Stimulated activated CD8-positive, alpha-beta memory T cell treated with anti-CD3 and anti-CD28 coated beads, Interleukin-7, amount 100 ng/mL, for 1 hour (primary cell): ENCODE results near the gene CD63.
"Not testable (repeated sequence)": the region's sequence is repeated elsewhere in the genome, so short reads cannot be mapped to it uniquely, and the experiment has no call there.

ENCODE experiments used
- DNase-seq, 2 donors: peaks; one replicate each; pipeline ENCODE4 v3.0.0-alpha.2; 2020; ENCODE audit warnings: low read depth in 2 of 2

Gene CD63, protein sequence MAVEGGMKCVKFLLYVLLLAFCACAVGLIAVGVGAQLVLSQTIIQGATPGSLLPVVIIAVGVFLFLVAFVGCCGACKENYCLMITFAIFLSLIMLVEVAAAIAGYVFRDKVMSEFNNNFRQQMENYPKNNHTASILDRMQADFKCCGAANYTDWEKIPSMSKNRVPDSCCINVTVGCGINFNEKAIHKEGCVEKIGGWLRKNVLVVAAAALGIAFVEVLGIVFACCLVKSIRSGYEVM

GRCh38 chr12:55728939-55729818 lies at the start of gene CD63:
Gene CD63 (minus strand): TSS chr12:55729009. CDS start chr12:55728341, 668 bp downstream.
- DNase-seq = peak in 1 of 2 donors; percentile 34

- no peak for DNase-seq
Measured at GRCh38 chr12:55777856-55778255, 49.0 kb upstream of the CD63 start.

DNA sequence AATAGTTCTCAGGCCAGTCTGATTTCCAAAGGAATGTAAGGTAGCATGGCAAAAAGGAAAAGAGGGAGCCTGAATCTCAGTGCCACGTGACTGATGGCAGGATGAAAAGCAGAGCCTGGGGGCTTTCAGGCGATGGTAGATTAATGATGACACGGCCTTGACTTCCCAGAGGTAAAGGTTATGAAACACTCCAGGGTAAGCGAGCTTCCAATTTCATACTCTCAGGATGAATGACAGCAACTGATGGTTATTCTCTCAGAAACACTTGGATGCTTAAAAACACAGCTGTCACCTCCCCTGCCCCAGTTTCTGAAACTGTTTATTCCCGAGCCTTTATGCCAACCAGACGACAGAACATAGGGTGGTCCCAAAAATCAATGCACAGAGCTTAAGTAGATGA lies 42.9 kb upstream of the CD63 start:
- DNase-seq = no peak

DNA sequence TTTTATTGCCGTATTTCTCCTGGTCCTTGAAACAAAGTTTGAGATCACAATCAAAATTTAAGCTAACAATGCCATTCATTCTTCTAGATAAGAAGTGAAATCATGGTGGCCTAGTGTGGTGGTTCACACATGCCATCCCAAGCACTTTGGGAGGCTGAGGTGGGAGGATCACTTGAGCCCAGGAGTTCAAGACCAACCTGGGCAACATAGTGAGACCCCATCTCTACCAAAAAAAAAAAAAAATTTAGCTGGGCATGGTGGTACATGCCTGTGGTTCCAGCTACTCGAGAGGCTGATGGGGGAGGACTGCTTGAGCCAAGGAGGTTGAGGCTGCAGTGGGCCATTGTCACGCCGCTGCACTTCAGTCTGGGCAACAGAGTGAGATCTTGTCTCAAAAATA lies 38.3 kb upstream of the CD63 start:
- no peak for DNase-seq

GRCh38 chr12:55765736-55766290 lies 37.0 kb upstream of the CD63 start:
- DNase-seq = no peak

DNA sequence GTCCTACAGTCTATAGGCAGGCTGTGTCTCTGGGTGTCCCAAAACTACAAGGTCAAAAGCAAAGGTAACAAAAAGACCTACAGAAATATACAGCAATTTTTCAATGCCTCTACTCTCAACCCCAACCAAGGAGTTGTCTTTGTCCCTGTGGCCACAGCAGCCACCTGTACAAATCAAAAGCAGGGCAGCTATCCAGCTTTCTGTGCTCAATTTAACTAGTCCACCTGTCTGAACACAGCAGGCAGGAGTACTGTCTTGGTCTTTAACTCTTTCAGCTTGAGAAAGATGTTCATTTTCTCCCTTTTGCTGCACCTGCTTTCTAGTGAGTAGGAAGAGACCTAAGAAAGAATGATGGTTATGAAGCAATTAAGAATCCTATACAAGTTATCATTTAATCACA lies 33.8 kb upstream of the CD63 start:
- DNase-seq = no peak

GRCh38 chr12:55760663-55761062 lies 31.9 kb upstream of the CD63 start:
- DNase-seq = no peak

GRCh38 chr12:55758575-55758974 lies 29.8 kb upstream of the CD63 start:
- DNase-seq = not testable (repeated sequence)

DNA sequence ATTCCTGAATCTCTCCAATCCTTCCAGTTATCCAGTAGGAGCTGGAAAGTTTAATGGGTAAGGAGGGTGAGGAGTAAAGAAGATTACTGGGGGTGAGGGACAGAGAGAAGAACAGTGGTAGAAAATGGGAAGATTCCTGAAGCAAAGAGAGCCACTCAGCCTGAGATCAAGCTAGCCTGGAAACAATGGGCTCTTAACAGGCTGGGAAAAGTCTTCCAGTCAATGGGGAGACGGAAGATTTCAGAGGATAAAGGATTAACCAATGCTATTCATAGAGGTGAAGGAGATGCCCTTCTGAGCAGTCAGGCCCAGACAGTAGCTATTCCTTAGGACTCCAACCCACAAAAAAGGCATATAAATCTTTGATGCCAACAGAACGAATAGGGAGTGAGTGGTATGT lies 28.9 kb upstream of the CD63 start:
- no peak for DNase-seq

GRCh38 chr12:55755246-55755645 lies 26.4 kb upstream of the CD63 start:
- no peak for DNase-seq

GRCh38 chr12:55748230-55748993 lies 19.6 kb upstream of the CD63 start:
- DNase-seq = no peak

- no peak for DNase-seq
Measured at GRCh38 chr12:55746913-55747231, 18.1 kb upstream of the CD63 start.

- no peak for DNase-seq
Measured at GRCh38 chr12:55746174-55746912, 17.5 kb upstream of the CD63 start.

- DNase-seq = no peak
Measured at GRCh38 chr12:55745361-55746173, 16.8 kb upstream of the CD63 start.

- no peak for DNase-seq
Measured at GRCh38 chr12:55744340-55745030, 15.7 kb upstream of the CD63 start.

- no peak for DNase-seq
Measured at GRCh38 chr12:55743406-55744339, 14.9 kb upstream of the CD63 start.

DNA sequence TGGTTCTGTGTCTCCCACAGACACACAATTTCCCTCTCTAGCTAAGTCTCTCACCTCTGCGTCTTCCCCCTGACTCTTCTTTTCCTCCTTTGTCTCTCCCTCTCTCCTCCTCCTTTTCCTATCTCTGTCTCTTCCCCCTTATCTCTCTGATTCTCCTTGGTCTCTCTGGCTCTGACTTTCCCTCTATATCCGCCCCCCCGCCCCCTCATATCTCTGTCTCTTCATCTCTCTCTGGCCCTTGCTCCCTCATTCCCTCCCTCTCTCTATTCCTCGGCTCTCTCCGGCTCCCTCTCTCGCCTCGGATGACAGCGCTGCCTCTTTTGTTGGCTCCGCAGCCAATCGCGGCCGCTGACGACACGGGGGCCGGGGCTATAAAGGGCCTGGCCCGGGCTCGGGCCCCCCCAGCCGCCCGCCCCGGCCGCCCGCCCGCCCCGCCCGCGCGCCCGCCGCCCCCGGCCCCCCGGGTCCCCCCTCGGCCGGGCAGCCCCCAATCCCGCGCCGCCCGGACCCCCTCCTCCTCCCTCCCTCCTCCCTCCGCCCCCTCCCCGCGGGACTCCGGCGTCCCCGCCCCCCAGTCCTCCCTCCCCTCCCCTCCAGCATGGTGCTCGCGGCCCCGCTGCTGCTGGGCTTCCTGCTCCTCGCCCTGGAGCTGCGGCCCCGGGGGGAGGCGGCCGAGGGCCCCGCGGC lies 14.1 kb upstream of the CD63 start, which contains the start of gene GDF11:
TSS of gene GDF11 (plus strand) at position 404 of the 687 bp plus-strand sequence. CDS start at position 599, 195 bp downstream.
- DNase-seq = peak; percentile 45 to 55
